ENCODE measurements around the gene DNAJC1. TPM values are rescaled to one million over a fixed set of nuclear protein-coding genes. Genes with fewer than 3 reads are reported as not detected.
A peak's percentile ranks its signal among the peaks of the same experiment; 100 is the strongest.

The DNAJC1 gene, protein sequence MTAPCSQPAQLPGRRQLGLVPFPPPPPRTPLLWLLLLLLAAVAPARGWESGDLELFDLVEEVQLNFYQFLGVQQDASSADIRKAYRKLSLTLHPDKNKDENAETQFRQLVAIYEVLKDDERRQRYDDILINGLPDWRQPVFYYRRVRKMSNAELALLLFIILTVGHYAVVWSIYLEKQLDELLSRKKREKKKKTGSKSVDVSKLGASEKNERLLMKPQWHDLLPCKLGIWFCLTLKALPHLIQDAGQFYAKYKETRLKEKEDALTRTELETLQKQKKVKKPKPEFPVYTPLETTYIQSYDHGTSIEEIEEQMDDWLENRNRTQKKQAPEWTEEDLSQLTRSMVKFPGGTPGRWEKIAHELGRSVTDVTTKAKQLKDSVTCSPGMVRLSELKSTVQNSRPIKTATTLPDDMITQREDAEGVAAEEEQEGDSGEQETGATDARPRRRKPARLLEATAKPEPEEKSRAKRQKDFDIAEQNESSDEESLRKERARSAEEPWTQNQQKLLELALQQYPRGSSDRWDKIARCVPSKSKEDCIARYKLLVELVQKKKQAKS
- 10 to 100 TPM; 26.7 to 30.4 TPM for total RNA-seq
- polyA plus RNA-seq, result 10 to 100 TPM; 15.2 to 18.8 TPM
- long read RNA-seq, donor 1, transcript DNAJC1-202 (12 exons, 2,106 nt), result major isoform, 19 of 47 reads
- long read RNA-seq, donor 1, partial matches to known transcripts, result 12 of 47 reads
- long read RNA-seq, donor 1, other reads (novel, unspliced or antisense), result 16 of 47 reads
- long read RNA-seq, donor 2, transcript DNAJC1-202 (12 exons, 2,106 nt), result major isoform, 7 of 39 reads
- long read RNA-seq, donor 2, partial matches to known transcripts, result 16 of 39 reads
- long read RNA-seq, donor 2, other reads (novel, unspliced or antisense), result 16 of 39 reads

DNA sequence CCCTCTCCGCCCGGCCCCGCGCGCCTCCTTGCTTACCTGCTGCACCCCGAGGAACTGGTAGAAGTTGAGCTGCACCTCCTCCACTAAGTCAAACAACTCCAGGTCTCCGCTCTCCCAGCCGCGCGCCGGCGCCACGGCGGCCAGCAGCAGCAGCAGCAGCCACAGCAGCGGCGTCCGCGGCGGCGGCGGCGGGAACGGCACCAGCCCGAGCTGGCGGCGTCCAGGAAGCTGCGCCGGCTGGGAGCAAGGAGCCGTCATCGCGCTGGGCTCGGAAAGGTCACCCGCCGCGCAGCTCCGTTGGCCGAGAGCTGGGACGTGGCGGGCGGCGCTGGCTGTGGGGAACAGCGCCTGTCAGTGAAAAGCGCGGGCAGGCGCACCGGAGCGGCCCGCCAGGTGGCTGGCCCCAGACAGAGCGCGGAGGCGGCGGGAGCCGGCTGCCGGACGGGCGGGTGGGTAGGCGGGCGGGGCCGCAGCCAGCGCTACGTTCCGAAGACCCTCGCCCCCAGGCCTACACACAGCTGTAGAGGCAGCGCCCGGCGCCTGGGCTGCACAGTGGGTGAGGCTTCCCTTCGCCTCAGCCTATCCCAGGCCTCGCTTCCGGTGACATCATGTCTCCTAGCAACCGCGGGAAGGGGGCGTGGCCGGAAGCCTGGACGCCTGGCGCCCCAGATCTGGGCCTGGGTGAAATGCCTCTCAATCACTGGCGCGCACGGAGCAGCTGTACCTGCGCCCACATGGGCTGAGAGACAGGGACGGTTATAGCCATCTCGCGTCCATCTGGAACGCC lies at the start of gene DNAJC1:
DNAJC1 (minus strand) TSS at position 554 of the 787 bp plus-strand sequence; CDS start at position 258, 296 bp downstream.
- H3K27me3 ChIP-seq (ENCODE audit: control insufficient read depth in 1 of 2, insufficient read depth in 2 of 2, low read length in 1 of 2), result no peaks in the 10 kb centered on the region
- 0% methylated on average over 67 to 83 of the region's 83 CpGs for WGBS, 2 donors
- no peaks in the 10 kb centered on the region for H3K9me3 ChIP-seq (ENCODE audit: control insufficient read depth, low read length)
- intact Hi-C loops (cut with DNase I), result loop anchor here (1.0 to 10.0 kb wide), 11 partner anchors 221 to 1092 kb away; partner anchors contain the start of genes BMI1 (in 1 of the 2), COMMD3 (in 1 of the 2) and MSRB2 (in 1 of the 2)
- peak within 1 kb of the TSS; percentile 74 to 76 for H3K27ac ChIP-seq (ENCODE audit: low read depth in 1 of 2, low read length in 2 of 2)
- no peaks in the 10 kb centered on the region for H3K36me3 ChIP-seq (ENCODE audit: control insufficient read depth in 1 of 2, insufficient read depth in 2 of 2, low read length in 1 of 2)
- peak; percentile 98 to 99 for DNase-seq
- ATAC-seq (ENCODE audit: low FRiP score), result peak; percentile 99
- H3K4me3 ChIP-seq (ENCODE audit: low read length in 2 of 2), result peak within 1 kb of the TSS; percentile 58 to 79
- no peaks in the 10 kb centered on the region for H3K4me1 ChIP-seq (ENCODE audit: control insufficient read depth in 1 of 2, insufficient read depth in 2 of 2, low read length in 2 of 2)

DNA sequence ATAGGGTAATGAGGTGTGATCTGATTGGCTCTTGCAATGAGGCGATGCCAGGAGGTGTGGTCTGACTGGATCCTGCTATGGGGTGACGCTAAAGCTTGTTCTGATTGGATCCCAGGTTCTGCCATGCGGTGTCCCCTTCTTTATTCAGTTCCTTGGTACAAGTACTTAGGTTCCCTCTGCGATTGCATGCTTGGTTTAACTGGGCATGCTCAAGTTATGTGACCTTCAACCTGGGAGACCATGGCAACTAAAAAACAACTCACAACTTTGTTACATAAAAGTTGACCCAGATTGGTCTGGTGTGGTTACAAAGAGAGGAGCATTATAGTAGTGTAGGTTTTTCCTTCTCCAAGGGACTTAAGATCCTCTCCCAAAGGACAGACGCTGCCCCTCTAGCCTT lies 49.5 kb upstream of the DNAJC1 start:
- Histone ChIP-seq H3K9me3 (ENCODE audit: control insufficient read depth, low read length) (no peaks in the 10 kb centered on the region), H3K27ac (ENCODE audit: low read depth in 1 of 2, low read length in 2 of 2) (no peak overlapping the region), H3K36me3 (ENCODE audit: control insufficient read depth in 1 of 2, insufficient read depth in 2 of 2, low read length in 1 of 2) (no peaks in the 10 kb centered on the region), H3K27me3 (ENCODE audit: control insufficient read depth in 1 of 2, insufficient read depth in 2 of 2, low read length in 1 of 2) (no peaks in the 10 kb centered on the region), H3K4me3 (ENCODE audit: low read length in 2 of 2) (no peak overlapping the region), H3K4me1 (ENCODE audit: control insufficient read depth in 1 of 2, insufficient read depth in 2 of 2, low read length in 2 of 2) (no peaks in the 10 kb centered on the region)
- DNase-seq (no peak), ATAC-seq (ENCODE audit: low FRiP score) (no peak)
- 90 to 91% methylated on average over 5 of the region's 5 CpGs for WGBS, 2 donors
- intact Hi-C loops (cut with DNase I), result no loop called here

DNA sequence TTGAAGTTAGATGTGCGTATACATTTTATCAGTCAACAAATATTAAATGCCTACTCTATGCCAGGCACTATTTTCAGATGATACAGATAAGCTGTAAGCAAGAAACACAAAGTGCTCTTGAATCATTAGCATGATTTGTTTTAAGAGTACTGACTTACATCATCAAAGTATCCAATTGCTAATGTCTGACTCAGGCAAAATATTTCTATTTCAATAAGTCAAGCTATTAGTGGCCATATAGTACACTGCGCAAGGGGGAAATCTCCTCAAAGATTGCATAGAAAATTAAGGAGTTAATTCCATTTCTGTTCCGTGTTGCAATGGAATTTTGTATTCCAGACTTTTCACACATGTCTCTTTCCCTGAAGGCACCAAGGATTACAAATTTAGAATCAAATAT lies 46.1 kb upstream of the DNAJC1 start:
- ATAC-seq (ENCODE audit: low FRiP score) (no peak), DNase-seq (no peak)
- Histone ChIP-seq H3K27ac (ENCODE audit: low read depth in 1 of 2, low read length in 2 of 2) (no peak overlapping the region), H3K4me1 (ENCODE audit: control insufficient read depth in 1 of 2, insufficient read depth in 2 of 2, low read length in 2 of 2) (no peaks in the 10 kb centered on the region), H3K27me3 (ENCODE audit: control insufficient read depth in 1 of 2, insufficient read depth in 2 of 2, low read length in 1 of 2) (no peaks in the 10 kb centered on the region), H3K9me3 (ENCODE audit: control insufficient read depth, low read length) (peaks cover 1% of the 10 kb centered on the region), H3K4me3 (ENCODE audit: low read length in 2 of 2) (no peak overlapping the region), H3K36me3 (ENCODE audit: control insufficient read depth in 1 of 2, insufficient read depth in 2 of 2, low read length in 1 of 2) (no peaks in the 10 kb centered on the region)
- intact Hi-C loops (cut with DNase I), result loop anchor here in 1 of 2 donors (10.0 kb wide), 1 partner anchor 155 kb away; no protein-coding TSS in a partner anchor
- 62 to 66% methylated on average over 3 of the region's 3 CpGs for WGBS, 2 donors

DNA sequence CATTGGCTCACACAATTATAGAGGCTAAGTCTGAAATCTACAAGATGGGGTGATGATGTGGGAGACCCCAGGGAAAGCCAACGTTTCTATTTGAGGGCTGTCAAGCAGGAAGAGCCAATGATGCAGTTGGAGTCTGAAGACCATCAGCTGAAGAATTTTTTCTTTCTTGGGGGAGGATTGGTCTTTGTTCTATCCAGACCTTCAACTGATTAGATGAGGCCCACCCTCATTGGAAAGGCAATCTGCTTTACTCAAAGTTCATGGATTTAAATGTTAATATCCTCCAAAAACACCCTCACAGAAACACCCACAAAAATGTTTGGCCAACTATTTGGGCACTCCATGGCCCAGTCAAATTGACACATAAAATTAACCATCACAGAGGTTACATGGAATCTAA lies 44.3 kb upstream of the DNAJC1 start:
- DNase-seq (no peak), ATAC-seq (ENCODE audit: low FRiP score) (no peak)
- Histone ChIP-seq H3K4me3 (ENCODE audit: low read length in 2 of 2) (no peak overlapping the region), H3K27me3 (ENCODE audit: control insufficient read depth in 1 of 2, insufficient read depth in 2 of 2, low read length in 1 of 2) (no peaks in the 10 kb centered on the region), H3K36me3 (ENCODE audit: control insufficient read depth in 1 of 2, insufficient read depth in 2 of 2, low read length in 1 of 2) (no peaks in the 10 kb centered on the region), H3K27ac (ENCODE audit: low read depth in 1 of 2, low read length in 2 of 2) (no peak overlapping the region), H3K9me3 (ENCODE audit: control insufficient read depth, low read length) (peaks cover 1% of the 10 kb centered on the region), H3K4me1 (ENCODE audit: control insufficient read depth in 1 of 2, insufficient read depth in 2 of 2, low read length in 2 of 2) (no peaks in the 10 kb centered on the region)
- WGBS, 2 donors, result 88 to 89% methylated on average over 1 of the region's 1 CpG
- intact Hi-C loops (cut with DNase I), result loop anchor here in 1 of 2 donors (10.0 kb wide), 1 partner anchor 157 kb away; no protein-coding TSS in a partner anchor

DNA sequence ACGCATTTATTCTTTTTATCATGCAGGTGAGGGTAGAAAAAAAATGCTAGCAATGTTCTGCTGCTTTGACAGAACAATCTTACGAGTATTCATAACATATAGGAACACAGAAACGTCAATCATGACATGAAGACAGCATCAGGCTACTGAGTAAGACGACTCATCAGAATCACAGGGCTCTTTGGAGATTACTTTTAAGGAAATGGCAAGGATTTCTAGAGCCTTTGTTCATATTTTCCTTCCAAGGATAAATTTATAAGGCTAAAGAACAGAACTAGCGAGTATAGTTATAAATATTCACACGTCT lies 39.8 kb upstream of the DNAJC1 start:
- intact Hi-C loops (cut with DNase I), result loop anchor here in 1 of 2 donors (10.0 kb wide), 1 partner anchor 162 kb away; no protein-coding TSS in a partner anchor
- no peaks in the 10 kb centered on the region for H3K36me3 ChIP-seq (ENCODE audit: control insufficient read depth in 1 of 2, insufficient read depth in 2 of 2, low read length in 1 of 2)

DNA sequence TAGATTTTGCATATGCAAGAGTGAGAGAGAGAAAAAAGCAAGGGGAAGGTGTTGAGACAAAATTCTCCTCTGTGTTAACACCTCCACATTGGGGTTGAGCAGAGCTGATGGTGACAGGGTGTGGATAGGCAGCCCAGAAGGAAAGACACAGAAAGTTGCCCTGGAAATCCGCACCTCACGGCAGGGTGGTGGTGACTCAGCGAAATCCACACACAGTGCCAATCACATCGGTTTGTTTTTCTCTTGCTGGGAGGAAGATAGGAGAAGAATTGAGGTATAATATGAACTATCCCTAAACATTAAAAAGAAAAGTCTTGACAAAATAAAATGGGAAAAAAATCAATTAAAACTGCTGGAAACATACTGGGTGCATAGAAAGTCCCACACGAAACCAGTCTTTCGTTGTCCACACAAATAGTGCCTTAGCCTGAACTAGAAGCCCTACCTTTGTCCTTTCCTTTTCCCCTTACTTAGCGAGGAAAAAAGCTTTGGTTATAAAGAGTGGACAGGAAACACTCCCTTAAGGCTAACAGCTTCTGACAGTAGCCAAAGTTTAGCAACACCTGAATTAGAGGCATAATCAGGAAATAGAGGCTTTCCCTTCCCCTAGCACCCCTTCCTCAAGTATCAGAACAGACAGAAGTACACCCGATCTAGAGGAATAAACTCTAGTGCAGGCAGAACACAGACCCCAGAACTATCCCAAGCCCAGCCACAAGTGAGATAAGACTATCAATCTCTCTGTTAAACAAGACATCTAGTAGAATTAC lies 39.2 kb upstream of the DNAJC1 start:
- Histone ChIP-seq H3K9me3 (ENCODE audit: control insufficient read depth, low read length) (peaks cover 1% of the 10 kb centered on the region), H3K27ac (ENCODE audit: low read depth in 1 of 2, low read length in 2 of 2) (no peak overlapping the region), H3K27me3 (ENCODE audit: control insufficient read depth in 1 of 2, insufficient read depth in 2 of 2, low read length in 1 of 2) (no peaks in the 10 kb centered on the region), H3K36me3 (ENCODE audit: control insufficient read depth in 1 of 2, insufficient read depth in 2 of 2, low read length in 1 of 2) (no peaks in the 10 kb centered on the region), H3K4me1 (ENCODE audit: control insufficient read depth in 1 of 2, insufficient read depth in 2 of 2, low read length in 2 of 2) (no peaks in the 10 kb centered on the region), H3K4me3 (ENCODE audit: low read length in 2 of 2) (no peak overlapping the region)
- WGBS, 2 donors, result 43 to 48% methylated on average over 8 of the region's 8 CpGs
- ATAC-seq (ENCODE audit: low FRiP score) (no peak), DNase-seq (no peak)
- intact Hi-C loops (cut with DNase I), result loop anchor here in 1 of 2 donors (10.0 kb wide), 1 partner anchor 162 kb away; no protein-coding TSS in a partner anchor

More for the DNA sequence above, 39.8 kb upstream of the DNAJC1 start:
- no peaks in the 10 kb centered on the region for H3K27me3 ChIP-seq (ENCODE audit: control insufficient read depth in 1 of 2, insufficient read depth in 2 of 2, low read length in 1 of 2)
- DNase-seq, result no peak
- H3K9me3 ChIP-seq (ENCODE audit: control insufficient read depth, low read length), result peaks cover 1% of the 10 kb centered on the region
- 45 to 57% methylated on average over 6 of the region's 6 CpGs for WGBS, 2 donors
- H3K4me3 ChIP-seq (ENCODE audit: low read length in 2 of 2), result no peak overlapping the region
- no peak overlapping the region for H3K27ac ChIP-seq (ENCODE audit: low read depth in 1 of 2, low read length in 2 of 2)
- ATAC-seq (ENCODE audit: low FRiP score), result no peak
- H3K4me1 ChIP-seq (ENCODE audit: control insufficient read depth in 1 of 2, insufficient read depth in 2 of 2, low read length in 2 of 2), result no peaks in the 10 kb centered on the region

DNA sequence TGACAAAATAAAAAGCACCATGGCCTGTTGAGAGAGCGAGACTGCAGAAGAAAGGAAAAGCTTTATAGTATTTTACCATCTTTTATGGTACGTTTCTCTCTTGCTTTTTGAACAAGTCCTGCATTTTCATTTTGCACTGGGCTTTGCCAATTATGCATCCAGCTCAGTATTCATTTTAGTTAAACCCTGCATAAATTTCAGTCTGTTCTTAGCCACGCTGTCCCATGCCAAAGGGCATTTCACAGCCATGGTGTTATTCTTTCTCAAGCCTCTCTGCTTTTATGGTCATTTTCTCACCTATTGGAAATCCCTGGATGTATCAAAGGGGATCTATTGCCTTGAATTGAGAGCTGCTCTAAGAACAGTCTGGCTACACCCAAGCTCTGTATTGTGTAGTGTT lies 30.8 kb upstream of the DNAJC1 start:
- Histone ChIP-seq H3K4me3 (ENCODE audit: low read length in 2 of 2) (no peak overlapping the region), H3K27me3 (ENCODE audit: control insufficient read depth in 1 of 2, insufficient read depth in 2 of 2, low read length in 1 of 2) (peaks cover 0 to 3% of the 10 kb centered on the region in 2 donors), H3K9me3 (ENCODE audit: control insufficient read depth, low read length) (peaks cover 6% of the 10 kb centered on the region), H3K36me3 (ENCODE audit: control insufficient read depth in 1 of 2, insufficient read depth in 2 of 2, low read length in 1 of 2) (no peaks in the 10 kb centered on the region), H3K27ac (ENCODE audit: low read depth in 1 of 2, low read length in 2 of 2) (no peak overlapping the region), H3K4me1 (ENCODE audit: control insufficient read depth in 1 of 2, insufficient read depth in 2 of 2, low read length in 2 of 2) (no peaks in the 10 kb centered on the region)
- ATAC-seq (ENCODE audit: low FRiP score), result no peak
- 60 to 75% methylated on average over 3 of the region's 3 CpGs for WGBS, 2 donors
- no peak for DNase-seq
- intact Hi-C loops (cut with DNase I), result no loop called here
